DND-41 (cell line): Measurements from ENCODE around the gene TDRD12.
"Not testable (repeated sequence)": the region's sequence is repeated elsewhere in the genome, so short reads cannot be mapped to it uniquely, and the experiment has no call there.

ENCODE experiments used
- ATAC-seq: fragments of 200-7000 bp; cut with Tn5 transposase; 3 replicates; pipeline ENCODE4 v1.9.1; 2021; ENCODE audit warnings: low read depth; ENCODE audit not compliant: insufficient read depth
- DNase-seq: peaks from one replicate; pipeline ENCODE4 v3.0.0-alpha.2; 2020
- H2AFZ ChIP-seq: 2 replicates; pipeline ENCODE4 v1.6.0; 2012; ENCODE audit warnings: low read depth, low read length
- H3K27ac ChIP-seq: 2 replicates; pipeline ENCODE4 v1.5.1; 2012; ENCODE audit warnings: low read length, inconsistent platforms
- H3K27me3 ChIP-seq: fragments of 200-600 bp; sonication (generic); 2 replicates; pipeline ENCODE4 v1.6.0; 2012; ENCODE audit warnings: low read length, mild to moderate bottlenecking, inconsistent platforms; ENCODE audit not compliant: insufficient read depth, poor library complexity
- H3K36me3 ChIP-seq: 2 replicates; pipeline ENCODE4 v1.5.1; 2012; ENCODE audit warnings: low read length, inconsistent platforms; ENCODE audit not compliant: insufficient read depth
- H3K4me1 ChIP-seq: 2 replicates; pipeline ENCODE4 v1.5.1; 2012; ENCODE audit warnings: mild to moderate bottlenecking, low read length; ENCODE audit not compliant: insufficient read depth
- H3K4me2 ChIP-seq: 2 replicates; pipeline ENCODE4 v1.6.0; 2012; ENCODE audit warnings: mild to moderate bottlenecking, moderate library complexity, low read length, inconsistent platforms; ENCODE audit not compliant: insufficient read depth
- H3K4me3 ChIP-seq, 2 experiments: fragments of 200-600 bp in 1 of 2; shearing (Covaris generic) in 1 of 2; 2 replicates each; pipeline ENCODE4 v1.5.1; 2012 to 2016; ENCODE audit warnings: inconsistent platforms in 2 of 2, low read length in 2 of 2, mild to moderate bottlenecking in 2 of 2, low read depth in 1 of 2, moderate library complexity in 1 of 2
- H3K79me2 ChIP-seq: 2 replicates; pipeline ENCODE4 v1.6.0; 2012; ENCODE audit warnings: low read length, inconsistent platforms; ENCODE audit not compliant: insufficient read depth
- H3K9ac ChIP-seq: 2 replicates; pipeline ENCODE4 v1.6.0; 2012; ENCODE audit warnings: low read depth, mild to moderate bottlenecking, inconsistent platforms, low read length, moderate library complexity
- H3K9me3 ChIP-seq: 2 replicates; pipeline ENCODE4 v1.5.1; 2012; ENCODE audit warnings: low read length, moderate library complexity, mild to moderate bottlenecking, inconsistent platforms; ENCODE audit not compliant: insufficient read depth, severe bottlenecking
- H4K20me1 ChIP-seq: 2 replicates; pipeline ENCODE4 v1.6.0; 2012; ENCODE audit warnings: low read length; ENCODE audit not compliant: insufficient read depth
- CTCF ChIP-seq: IDR thresholded peaks from 2 replicates; pipeline ENCODE4 v1.5.1; 2012; ENCODE audit warnings: borderline replicate concordance, low read length, moderate library complexity, mild to moderate bottlenecking; ENCODE audit not compliant: poor library complexity, severe bottlenecking; ENCODE audit errors: extremely low read depth
- EZH2 ChIP-seq: IDR thresholded peaks from 3 replicates; pipeline ENCODE4 v1.6.1; 2012; ENCODE audit warnings: borderline replicate concordance, low read depth, mild to moderate bottlenecking, moderate library complexity, low read length, inconsistent platforms; ENCODE audit not compliant: severe bottlenecking

TDRD12 gene

GRCh38 chr19:32708457-32708856 is 11.1 kb upstream of the TDRD12 start:
- Histone ChIP-seq H4K20me1 (peaks cover 8% of the 10 kb centered on the region; the same call in 1 of the 2 replicates), H3K4me1 (no peaks in the 10 kb centered on the region), H3K27me3 (no peaks in the 10 kb centered on the region), H3K9ac (no peak overlapping the region), H3K4me2 (no peak overlapping the region), H3K4me3 (no peak overlapping the region), H3K9me3 (peaks cover 9% of the 10 kb centered on the region), H3K79me2 (peaks cover 32% of the 10 kb centered on the region), H3K36me3 (peaks cover 68% of the 10 kb centered on the region), H3K27ac (no peak overlapping the region), H2AFZ (no peak overlapping the region)
- DNase-seq (peak; percentile 26), ATAC-seq (peak; percentile 68)
- TF ChIP-seq CTCF (no peak), EZH2 (no peak)

- Histone ChIP-seq H3K36me3 (peaks cover 68% of the 10 kb centered on the region), H3K9ac (no peak overlapping the region), H3K27me3 (no peaks in the 10 kb centered on the region), H2AFZ (no peak overlapping the region), H3K4me3 (no peak overlapping the region), H3K4me2 (no peak overlapping the region), H3K9me3 (peaks cover 4% of the 10 kb centered on the region), H3K4me1 (no peaks in the 10 kb centered on the region), H3K79me2 (peaks cover 28% of the 10 kb centered on the region), H3K27ac (no peak overlapping the region), H4K20me1 (peaks cover 8% of the 10 kb centered on the region; the same call in 1 of the 2 replicates)
- ATAC-seq, result no peak
- TF ChIP-seq CTCF, result no peak
- TF ChIP-seq EZH2, result no peak
- DNase-seq, result no peak
Observed at GRCh38 chr19:32709032-32709431, 10.5 kb upstream of the TDRD12 start.

- Histone ChIP-seq H3K27me3 (no peaks in the 10 kb centered on the region), H3K9me3 (no peaks in the 10 kb centered on the region), H3K27ac (no peak overlapping the region), H3K36me3 (peaks cover 44% of the 10 kb centered on the region), H4K20me1 (peaks cover 7% of the 10 kb centered on the region; the same call in 1 of the 2 replicates), H3K79me2 (peaks cover 6% of the 10 kb centered on the region), H3K4me1 (no peaks in the 10 kb centered on the region), H2AFZ (no peak overlapping the region), H3K9ac (no peak overlapping the region), H3K4me2 (no peak overlapping the region), H3K4me3 (no peak overlapping the region)
- DNase-seq, result no peak
- ATAC-seq, result no peak
- no peak for TF ChIP-seq CTCF
- TF ChIP-seq EZH2, result no peak
Observed at GRCh38 chr19:32711747-32712146, 7.8 kb upstream of the TDRD12 start.

- H2AFZ ChIP-seq, H3K27ac ChIP-seq, H3K9me3 ChIP-seq, H3K27me3 ChIP-seq, H3K9ac ChIP-seq, H4K20me1 ChIP-seq, ATAC-seq, H3K4me3 ChIP-seq, H3K4me2 ChIP-seq, H3K79me2 ChIP-seq, H3K4me1 ChIP-seq, DNase-seq: not testable (repeated sequence)
- peaks cover 20% of the 10 kb centered on the region; the same call in 1 of the 2 replicates for H3K36me3 ChIP-seq
Observed at GRCh38 chr19:32716203-32716602, 3.4 kb upstream of the TDRD12 start.
